Inferior parietal cortex (tissue), 1 donor: ENCODE measurements around the gene CMTM3.
"Not testable (repeated sequence)": the region's sequence is repeated elsewhere in the genome, so short reads cannot be mapped to it uniquely, and the experiment has no call there.

Source experiments
- DNase-seq: peaks from one replicate; pipeline ENCODE4 v3.0.0-alpha.2; 2016; ENCODE audit errors: extremely low spot score

The CMTM3 gene

DNA sequence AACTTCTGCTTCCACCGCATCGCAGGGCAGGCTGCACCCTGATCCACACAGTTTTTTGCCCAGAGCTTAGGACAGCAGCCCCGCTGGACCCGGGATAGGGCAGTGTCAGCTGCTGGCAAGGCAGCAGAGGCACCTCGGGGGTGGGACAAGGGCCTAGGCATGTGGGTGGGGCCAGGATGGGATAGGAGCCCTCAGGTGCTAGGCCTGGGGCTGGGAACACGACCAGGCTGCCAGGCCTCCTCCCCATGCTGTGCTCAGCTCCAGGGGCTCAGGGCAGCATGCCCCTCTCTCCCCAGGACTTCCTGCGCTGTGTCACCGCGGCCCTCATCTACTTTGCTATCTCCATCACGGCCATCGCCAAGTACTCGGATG is 4.6 kb downstream of the CMTM3 start:
- no peak for DNase-seq

DNA sequence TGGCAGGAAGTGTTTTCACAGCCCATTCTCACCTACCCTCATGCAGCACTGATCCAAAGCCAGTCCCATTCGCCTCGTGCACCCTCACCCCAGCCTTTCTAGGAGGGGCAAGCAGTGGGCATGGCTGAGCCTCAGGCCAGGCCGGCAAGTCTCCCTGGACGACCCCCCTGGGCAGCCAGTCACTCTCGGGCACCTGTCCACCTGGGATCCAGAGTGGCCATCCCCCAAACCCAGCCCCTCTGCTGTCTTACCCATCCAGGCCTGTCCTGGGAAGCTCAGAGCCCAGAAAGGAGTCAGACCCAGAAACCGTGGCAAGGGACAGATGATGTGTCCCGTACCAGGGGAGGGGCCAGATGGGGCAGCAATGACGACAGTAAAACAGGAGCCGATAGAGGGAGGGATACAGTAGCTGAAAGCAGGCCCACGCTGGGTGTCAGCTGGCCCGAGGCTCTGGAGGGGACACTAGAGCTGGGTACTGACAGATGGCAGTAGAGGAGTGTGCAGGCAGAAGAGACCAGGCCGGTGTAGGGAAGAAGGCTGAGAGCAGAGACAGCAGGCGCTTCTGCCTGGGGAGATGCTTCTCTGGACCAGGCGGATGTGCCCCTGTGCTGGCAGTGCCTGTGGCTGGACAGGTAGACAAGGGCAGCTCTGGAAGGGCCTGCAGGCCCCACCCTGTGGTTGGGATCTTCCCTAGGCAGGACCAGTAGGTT is 5.8 kb downstream of the CMTM3 start:
- DNase-seq: no peak

DNA sequence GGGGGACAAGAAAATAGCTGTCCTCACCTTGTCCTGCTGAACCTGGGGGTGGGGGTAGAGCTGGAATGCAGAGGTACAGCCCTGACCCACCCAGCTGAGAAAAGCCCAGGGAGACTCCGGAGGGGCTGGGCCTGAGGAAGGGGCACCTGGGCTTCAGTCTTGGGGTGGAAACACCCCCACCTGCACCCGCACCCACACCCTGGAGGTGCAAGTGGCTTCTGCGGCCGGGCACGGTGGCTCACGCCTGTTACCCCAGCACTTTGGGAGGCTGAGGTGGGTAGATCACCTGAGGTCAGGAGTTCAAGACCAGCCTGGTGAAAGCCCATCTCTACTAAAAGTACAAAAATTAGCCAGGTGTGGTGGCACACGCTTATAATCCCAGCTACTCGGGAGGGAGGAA is 7.4 kb downstream of the CMTM3 start:
- DNase-seq: not testable (repeated sequence)

DNA sequence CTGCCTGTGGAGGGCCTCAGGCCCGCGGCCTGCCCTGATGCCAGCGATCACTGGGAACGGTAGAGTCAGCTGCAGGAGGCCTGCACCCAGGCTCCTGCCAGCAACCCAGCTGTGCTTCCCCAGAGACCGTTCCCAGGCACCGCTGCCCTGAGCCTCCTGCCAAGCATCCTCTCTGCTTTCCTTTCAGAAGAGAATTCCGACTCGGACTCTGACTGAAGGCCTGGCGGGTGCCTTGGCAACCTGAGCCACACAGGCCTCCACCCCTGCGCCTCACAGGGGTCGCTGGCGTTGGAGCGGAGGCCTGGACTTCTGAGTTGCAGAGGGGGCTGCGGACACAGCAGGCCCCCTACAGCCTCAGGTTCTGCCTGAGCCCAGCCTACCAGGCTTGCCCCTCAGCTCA is 7.9 kb downstream of the CMTM3 start:
- no peak for DNase-seq

DNA sequence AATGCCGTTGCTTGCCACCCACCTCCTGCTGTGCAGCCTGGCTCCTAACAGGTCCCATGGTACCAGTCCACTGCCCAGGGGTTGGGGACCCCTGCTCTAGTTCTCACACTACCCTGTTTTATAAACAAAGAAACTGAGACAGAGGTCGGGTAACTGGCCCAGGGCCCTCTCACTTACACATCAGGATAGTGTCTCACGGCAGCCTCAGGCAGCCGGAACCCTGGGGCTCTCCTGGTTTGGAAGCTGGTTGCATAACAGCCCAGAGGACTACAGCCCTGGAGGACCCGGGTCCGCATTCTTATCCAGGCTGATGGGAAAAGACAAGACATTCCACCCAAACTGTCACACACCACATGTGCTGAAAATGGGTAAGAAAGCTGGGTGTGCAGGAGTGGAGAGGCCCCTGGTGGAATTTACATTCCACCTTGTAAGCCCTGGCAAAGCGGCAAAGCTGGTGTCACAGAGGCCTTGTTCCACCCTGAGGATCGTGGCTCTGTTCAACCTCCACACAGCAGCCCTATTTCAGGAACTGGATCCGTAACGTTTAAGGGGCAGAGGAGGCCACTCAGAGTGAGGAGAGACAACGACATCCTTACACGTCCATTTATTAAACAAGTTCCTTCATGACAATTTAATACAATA is 9.8 kb downstream of the CMTM3 start:
- DNase-seq: no peak

DNA sequence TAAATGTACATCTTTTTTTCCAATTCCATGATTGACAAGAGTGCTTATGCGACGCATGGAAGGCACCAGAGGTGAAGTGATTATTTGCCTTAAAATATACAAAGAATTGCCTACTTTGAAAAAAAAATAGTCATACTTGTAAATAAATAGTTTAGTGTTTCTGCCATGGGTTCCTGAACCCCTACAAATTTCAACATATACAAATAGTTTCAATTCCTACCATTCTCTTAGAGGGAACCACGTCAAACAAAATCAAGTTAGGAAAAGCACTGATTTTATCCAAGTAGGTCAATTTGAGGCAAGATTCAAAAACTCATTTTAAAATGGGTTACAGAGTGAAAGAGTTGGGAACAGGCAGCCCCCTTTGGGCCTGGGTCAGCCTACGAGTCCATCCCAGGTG is 11.7 kb downstream of the CMTM3 start:
- no peak for DNase-seq

DNA sequence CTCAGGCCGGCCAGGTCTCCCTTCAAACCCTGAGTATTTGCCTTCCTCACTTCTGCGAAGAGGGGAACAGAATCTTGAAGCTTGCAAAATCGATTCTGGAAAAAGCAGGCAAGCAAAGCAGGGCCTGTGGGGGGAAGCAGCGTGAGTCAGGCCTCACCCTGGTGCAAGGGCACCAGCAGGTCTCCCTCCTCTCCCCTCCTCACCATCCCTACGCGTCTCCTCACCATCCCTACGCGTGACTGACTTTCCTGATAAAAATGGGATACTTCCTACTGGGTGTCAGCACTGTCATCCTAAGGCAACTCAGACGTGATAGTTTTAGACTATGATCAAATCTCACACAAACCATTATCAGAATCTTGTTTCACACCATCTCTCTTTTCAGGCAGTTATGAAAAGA is 12.1 kb downstream of the CMTM3 start:
- DNase-seq: no peak

DNA sequence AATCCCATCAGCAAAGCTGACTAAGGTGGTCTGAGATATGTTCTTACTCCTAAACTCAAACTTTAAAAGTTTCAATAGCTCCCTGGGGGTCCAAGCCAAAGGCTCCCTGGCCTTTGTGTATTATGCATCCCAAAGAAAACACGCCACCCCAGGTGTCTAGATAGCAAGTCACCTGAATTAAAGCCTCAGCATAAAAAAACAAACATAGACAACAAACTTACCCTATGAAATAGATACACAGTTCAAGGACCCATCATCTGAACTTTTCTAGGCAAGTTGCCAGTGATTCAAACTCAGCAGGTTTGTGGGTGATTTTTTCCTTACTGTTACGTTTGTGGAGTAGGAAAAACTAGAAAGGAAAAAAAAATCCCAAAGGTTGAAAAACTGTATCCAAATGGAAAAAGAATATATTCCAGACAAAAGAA is 12.5 kb downstream of the CMTM3 start:
- DNase-seq: no peak

DNA sequence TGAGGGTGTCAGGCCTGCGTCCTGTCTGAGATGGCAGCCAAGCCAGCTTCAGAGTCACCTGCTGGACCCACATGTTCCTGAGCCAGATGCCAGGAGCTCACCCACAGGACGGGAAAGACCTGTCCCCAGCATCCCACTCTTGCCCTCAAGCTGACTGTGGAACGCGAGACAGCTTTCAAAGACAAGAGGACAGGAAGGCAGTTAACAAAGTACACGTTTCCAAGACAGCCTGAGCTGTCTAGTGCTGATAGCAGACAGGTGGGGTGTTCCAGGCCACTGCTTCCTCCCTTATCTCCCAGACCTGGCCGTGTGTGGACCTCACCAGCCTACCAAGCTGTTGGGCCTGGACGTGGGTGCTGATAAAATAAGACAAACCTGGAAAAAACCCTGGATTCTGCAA is 13.2 kb downstream of the CMTM3 start:
- no peak for DNase-seq

DNA sequence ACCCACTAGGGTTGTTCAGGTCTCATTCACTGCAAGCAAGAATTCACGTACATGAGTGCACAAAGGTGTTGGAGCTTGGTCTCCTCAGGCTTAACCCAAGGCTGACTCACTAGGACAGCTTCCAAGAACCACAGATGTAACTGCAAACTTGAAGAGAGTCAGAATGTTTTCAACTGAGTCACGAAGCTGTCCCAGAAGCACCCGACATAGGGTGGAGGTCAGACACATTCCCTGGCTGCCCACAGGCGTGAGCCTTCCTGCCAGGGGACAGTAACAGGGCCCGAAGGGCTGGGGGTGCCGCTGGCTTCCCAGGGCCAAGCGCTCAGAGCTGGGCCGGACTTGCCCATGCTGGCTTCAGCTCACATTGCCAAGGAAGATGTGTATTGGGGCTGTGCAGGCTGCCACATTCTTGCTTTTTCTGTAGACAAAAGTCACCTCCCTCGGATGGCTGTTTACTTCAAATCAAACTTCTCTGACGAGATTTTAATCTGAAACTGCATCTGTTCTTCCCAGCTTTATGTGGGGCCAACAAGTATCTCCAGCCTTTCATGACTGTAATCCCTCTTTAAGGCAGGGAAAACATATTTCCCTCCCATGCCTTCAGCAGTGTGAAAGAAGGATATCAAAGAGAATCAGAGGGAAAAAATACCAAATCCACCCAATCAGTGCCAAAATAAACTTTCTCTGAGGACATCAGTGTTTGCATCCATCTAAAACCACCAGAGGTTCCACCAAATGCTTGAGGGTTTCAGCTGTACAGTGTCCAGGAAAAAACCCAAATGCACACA is 14.3 kb downstream of the CMTM3 start:
- DNase-seq: no peak

DNA sequence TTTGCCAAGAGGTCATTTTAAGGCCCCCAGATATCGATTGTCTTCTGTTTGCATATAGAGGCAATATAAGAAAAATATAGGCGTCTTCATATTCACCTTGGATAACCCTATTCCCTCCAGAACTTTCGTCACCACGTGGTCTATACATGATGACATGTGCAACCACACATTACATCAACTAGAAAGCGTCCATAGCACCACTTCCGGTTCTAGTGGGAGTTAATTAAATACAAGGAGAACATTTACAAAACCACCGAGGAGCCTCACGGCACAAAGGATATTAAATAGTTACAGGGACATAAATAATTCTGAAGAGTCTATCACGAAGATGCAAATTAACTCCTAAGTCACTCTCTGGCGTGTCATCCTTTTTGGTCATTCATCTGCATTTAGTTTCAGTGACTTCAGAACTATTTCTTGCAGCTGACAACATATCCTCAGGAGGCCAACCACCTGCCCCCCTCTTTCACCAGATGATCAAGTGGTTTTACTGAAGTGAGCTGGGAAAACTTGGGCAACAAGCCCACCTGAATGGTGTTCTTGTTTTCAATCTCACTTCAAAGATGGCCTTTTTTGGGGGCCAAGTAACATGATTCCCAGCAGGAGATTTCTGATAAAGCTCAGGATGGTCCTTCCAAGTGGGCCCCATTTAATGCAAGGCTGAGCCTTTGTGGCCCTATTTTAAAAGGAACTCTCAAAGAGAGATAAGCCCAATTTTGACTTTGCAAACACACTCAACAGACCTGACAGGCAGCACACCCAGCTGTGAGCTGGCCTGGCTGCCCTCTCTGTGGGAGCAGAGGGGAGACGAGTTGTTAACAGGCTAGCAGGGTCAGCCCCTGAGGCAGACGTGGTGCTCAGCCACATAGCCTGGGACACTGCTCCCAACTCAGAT is 15.3 kb downstream of the CMTM3 start:
- no peak for DNase-seq

DNA sequence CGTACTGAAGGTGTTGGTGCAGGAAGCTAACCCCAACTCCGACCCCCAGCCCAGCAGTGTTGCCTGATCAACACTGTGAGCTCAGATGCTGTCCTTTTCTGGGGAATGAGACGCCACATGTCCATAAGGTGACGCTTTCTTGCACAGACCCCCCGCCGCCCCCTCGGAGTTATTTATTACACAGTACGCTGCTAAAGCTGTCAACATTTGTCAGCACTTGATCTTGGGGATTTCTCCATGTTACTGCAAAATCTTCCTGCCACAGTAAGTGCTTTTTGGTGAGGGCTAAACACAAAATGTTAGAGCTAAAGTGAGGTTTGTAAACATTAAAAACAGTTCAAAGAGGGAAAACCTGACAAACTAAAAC is 15.9 kb downstream of the CMTM3 start:
- no peak for DNase-seq

DNA sequence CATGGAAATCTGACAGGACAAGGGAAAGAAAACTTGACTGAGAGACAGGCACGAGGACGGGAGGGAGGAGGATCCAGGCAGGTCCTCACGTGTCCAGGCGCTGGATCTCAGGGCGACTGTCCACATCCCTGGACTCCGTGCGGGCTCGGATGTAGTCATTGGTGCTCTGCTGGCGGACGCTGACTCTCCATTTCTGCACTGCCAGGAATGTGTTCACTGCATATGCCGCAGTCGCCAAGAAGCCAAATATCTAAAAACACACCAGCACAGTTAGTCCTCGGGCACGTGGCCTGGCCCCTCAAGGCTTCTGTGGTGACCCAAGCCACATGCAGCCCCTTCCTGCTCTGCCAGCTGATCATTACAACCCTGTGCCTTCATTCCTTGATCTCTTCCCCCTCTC is 17.5 kb downstream of the CMTM3 start:
- no peak for DNase-seq

DNA sequence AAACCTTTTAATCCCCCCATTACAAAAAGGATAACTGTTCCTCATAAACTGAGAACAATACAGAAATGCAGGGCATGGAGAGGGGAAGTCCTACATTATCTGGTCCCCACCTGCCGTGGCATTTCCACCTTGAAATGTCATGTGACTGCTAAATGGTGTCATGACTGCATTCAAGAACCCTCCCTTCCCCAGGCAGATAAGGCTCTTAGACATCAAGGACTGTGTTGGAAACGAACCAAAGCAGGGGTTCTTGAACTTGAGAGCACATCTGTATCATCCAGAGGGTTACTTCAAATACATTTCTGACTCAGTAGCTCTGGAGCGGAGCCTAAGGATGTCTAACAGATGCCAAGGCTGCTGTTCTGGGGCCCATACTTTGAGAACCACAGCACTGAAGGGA is 18.4 kb downstream of the CMTM3 start:
- no peak for DNase-seq

DNA sequence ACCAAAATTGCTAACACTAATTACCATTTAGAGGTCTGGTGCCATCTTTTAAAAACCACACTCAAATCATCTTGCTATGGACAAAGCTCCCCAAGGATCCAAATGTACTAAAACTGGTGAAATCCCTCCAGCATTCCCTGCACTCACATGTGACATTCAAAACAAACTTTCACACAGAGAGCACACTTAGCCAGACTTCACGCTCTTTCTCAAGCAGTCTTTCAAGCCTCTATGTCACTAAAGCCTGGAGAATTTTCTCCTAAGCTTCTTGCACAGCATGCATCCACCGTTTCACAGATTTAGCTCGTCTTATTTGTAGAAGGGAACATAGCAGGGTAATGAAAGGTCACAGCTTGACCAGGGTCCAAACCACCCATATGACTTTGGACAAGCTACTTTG is 19.3 kb downstream of the CMTM3 start:
- DNase-seq: no peak

DNA sequence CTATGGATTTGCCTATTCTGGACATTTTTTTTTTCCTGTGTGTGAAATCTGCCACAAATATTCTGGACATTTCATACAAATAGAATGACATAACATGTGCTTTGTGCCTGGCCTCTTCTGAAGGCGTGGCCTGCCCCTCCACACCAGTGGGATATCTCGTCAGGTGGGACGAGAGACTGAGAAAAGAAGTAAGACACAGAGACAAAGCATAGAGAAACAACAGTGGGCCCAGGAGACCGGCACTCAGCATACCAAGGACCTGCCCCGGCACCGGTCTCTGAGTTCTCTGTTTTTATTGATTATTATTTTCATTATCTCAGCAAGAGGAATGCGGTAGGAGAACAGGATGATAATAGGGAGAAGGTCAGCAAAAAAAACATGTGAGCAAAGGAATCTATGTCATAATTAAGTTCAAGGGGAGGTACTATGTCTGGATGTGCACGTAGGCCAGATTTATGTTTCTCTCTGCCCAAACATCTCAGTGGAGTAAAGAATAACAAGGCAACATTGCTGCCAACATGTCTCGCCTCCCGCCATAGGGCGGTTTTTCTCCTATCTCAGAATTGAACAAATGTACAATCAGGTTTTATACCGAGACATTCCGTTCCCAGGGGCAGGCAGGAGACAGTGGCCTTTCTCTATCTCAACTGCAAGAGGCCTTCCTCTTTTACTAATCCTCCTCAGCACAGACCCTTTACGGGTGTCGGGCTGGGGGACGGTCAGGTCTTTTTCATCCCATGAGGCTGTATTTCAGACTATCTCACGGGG is 23.3 kb downstream of the CMTM3 start:
- not testable (repeated sequence) for DNase-seq

DNA sequence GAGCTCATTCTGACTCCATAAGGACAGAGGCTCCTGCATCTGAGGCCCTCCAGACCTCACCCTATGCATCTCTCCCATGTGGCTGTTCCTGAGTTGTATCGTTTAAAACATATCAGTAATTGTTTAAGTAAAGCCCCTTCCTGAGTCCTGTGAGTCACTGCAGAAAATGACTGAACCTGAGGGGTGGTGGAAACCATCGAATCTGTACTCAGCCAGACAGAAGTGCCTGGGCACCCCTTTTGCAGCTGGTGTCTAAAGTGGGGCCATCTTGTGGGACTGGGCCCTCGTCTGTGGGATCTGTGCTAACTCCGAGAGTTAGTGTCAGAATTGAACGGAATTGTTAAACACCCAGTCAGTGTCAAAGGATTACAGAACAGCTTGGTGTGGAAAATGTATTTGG is 25.4 kb downstream of the CMTM3 start:
- no peak for DNase-seq

DNA sequence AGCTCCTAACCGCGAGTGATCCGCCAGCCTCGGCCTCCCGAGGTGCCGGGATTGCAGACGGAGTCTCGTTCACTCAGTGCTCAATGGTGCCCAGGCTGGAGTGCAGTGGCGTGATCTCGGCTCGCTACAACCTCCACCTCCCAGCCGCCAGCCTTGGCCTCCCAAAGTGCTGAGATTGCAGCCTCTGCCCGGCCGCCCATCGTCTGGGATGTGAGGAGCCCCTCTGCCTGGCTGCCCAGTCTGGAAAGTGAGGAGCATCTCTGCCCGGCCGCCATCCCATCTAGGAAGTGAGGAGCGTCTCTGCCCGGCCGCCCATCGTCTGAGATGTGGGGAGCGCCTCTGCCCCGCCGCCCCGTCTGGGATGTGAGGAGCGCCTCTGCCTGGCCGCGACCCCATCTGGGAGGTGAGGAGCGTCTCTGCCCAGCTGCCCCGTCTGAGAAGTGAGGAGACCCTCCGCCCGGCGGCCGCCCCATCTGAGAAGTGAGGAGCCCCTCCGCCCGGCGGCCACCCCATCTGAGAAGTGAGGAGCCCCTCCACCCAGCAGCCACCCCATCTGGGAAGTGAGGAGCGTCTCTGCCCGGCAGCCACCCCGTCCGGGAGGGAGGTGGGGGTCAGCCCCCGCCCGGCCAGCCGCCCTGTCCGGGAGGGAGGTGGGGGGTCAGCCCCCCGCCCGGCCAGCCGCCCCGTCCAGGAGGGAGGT is 26.2 kb downstream of the CMTM3 start:
- not testable (repeated sequence) for DNase-seq

DNA sequence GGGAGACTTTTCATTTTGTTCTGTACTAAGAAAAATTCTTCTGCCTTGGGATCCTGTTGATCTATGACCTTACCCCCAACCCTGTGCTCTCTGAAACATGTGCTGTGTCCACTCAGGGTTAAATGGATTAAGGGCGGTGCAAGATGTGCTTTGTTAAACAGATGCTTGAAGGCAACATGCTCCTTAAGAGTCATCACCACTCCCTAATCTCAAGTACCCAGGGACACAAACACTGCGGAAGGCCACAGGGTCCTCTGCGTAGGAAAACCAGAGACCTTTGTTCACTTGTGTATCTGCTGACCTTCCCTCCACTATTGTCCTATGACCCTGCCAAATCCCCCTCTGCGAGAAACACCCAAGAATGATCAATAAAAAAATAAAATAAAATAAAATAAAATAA is 27.1 kb downstream of the CMTM3 start:
- DNase-seq: not testable (repeated sequence)

DNA sequence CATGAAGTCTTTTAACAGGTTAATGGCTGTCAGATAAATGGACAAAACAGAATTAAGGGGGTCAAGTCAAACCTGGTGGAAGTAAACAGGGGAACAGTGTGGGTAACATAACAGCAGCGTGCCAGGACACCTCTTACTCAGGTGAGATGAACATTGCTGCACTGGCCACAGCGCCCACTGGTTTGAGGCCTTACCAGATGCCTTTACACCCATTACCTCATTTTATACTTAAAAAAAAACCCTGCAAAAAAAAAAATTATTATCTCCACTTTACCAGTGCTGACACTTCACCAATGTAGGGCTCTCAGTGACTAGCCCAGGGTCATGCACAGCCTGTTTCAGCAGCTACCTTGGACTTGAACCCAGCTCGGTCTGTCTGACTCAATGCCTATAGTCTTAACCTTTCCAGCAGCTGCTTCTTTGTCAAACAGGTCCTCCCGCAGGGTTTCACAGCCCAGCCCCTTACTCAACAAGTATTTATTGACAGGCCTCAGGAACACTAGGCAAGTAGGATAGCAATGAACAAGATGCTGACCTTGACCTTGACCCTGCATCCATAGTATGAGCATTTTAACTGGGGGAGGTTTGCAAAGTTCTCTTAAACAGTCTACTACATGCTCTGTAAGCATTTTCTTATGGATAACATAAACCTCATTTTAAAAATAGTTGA is 30.2 kb downstream of the CMTM3 start:
- DNase-seq: no peak
